B cell (primary cell): Measurements from ENCODE around the gene LRP2.

Source experiments
- EZH2 ChIP-seq: IDR thresholded peaks from 2 replicates; pipeline ENCODE4 v1.6.1; 2012; ENCODE audit warnings: borderline replicate concordance, low read depth, mild to moderate bottlenecking, moderate library complexity, low read length; ENCODE audit not compliant: insufficient read depth, poor library complexity, severe bottlenecking
- TF ChIP-seq, protein P1 (sequence below): fragments of 200-600 bp; IDR thresholded peaks from one replicate; pipeline ENCODE4 v1.8.0; 2022; ENCODE audit warnings: antibody characterized with exemption, mild to moderate bottlenecking

DNA sequence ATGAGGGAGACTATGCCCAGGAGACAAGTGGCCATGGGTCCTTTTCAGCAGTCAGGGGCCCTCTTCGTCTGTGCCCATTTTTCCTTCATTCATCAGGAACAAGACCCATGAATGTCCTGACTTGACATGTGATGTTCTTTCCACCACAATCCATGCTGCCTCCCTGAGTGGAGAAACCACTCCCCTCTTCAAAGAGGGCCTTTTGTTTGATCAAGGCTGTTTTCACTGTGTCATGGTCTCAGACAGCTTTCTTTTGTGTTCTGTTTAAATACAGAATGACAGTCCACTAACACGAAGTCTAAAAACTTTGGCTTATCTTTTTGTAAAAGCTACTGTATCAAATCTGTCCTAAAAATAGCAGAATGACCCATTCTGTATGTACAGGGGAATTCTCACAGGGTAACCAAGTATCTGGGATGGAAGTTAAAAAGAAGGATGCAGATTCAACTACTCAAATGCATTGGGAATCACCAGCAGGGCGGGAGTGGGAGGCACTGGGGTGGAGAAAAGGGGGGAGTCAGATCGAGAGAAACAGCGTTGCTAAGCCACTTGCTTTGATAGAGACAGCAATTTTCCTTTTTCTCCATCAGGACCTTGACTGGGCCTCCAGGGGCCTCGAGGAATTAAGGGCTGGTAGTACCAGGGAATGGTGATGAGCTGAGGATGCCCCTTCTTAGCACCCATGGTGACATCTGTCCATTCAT is 13.9 kb downstream of the LRP2 start:
- TF ChIP-seq, protein P1, sequence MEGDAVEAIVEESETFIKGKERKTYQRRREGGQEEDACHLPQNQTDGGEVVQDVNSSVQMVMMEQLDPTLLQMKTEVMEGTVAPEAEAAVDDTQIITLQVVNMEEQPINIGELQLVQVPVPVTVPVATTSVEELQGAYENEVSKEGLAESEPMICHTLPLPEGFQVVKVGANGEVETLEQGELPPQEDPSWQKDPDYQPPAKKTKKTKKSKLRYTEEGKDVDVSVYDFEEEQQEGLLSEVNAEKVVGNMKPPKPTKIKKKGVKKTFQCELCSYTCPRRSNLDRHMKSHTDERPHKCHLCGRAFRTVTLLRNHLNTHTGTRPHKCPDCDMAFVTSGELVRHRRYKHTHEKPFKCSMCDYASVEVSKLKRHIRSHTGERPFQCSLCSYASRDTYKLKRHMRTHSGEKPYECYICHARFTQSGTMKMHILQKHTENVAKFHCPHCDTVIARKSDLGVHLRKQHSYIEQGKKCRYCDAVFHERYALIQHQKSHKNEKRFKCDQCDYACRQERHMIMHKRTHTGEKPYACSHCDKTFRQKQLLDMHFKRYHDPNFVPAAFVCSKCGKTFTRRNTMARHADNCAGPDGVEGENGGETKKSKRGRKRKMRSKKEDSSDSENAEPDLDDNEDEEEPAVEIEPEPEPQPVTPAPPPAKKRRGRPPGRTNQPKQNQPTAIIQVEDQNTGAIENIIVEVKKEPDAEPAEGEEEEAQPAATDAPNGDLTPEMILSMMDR, result no peak
- TF ChIP-seq EZH2, result no peak
